WERI-Rb-1 (cell line): ENCODE results near the gene MGAT1.
"Not testable (repeated sequence)": the region's sequence is repeated elsewhere in the genome, so short reads cannot be mapped to it uniquely, and the experiment has no call there.

ENCODE experiments used
- DNase-seq: peaks from one replicate; pipeline ENCODE4 v3.0.0-alpha.2; 2020
- H3K27ac ChIP-seq: fragments of 250-450 bp; sonication (Bioruptor Pico); 2 replicates; pipeline ENCODE4 v1.5.1; 2020; ENCODE audit warnings: mild to moderate bottlenecking, moderate library complexity
- H3K27me3 ChIP-seq: fragments of 250-450 bp; sonication (Bioruptor Pico); 2 replicates; pipeline ENCODE4 v1.5.1; 2021; ENCODE audit warnings: mild to moderate bottlenecking, low read depth, moderate library complexity; ENCODE audit not compliant: insufficient read depth, severe bottlenecking
- H3K36me3 ChIP-seq: fragments of 250-450 bp; sonication (Bioruptor Pico); 2 replicates; pipeline ENCODE4 v1.5.1; 2020; ENCODE audit warnings: mild to moderate bottlenecking, moderate library complexity
- H3K4me3 ChIP-seq: 2 replicates; pipeline ENCODE4 v1.5.1; 2011; ENCODE audit warnings: low read depth, mild to moderate bottlenecking, control low read depth, low read length
- H3K9me3 ChIP-seq: fragments of 250-450 bp; sonication (Bioruptor Pico); 2 replicates; pipeline ENCODE4 v1.5.1; 2021; ENCODE audit warnings: mild to moderate bottlenecking, moderate library complexity; ENCODE audit not compliant: severe bottlenecking
- TF ChIP-seq, protein P1 (sequence below): IDR thresholded peaks from 2 replicates; pipeline ENCODE4 v1.5.1; 2011; ENCODE audit warnings: low read depth, mild to moderate bottlenecking, control low read depth, inconsistent platforms, low read length

The MGAT1 gene

DNA sequence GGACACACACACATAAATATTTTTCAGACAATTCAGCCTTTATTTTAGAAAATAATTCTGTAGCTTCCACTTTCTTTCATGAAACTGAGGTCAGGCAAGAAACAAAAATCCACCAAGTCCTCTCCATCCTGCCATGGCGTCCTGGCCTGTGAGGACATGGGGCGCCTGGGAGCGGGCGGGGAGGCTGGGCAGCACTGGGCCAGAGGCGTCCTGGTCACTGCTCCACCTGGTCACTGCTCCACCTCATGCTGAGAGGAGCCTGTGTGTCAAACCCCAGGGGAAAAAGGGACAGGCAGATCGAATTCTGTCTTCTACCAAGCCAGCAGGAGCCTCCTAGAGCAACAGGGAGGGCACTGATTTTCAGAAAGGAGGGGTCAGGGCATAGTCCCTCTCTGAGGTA lies 12.1 kb downstream of the MGAT1 start:
- TF ChIP-seq, protein P1, sequence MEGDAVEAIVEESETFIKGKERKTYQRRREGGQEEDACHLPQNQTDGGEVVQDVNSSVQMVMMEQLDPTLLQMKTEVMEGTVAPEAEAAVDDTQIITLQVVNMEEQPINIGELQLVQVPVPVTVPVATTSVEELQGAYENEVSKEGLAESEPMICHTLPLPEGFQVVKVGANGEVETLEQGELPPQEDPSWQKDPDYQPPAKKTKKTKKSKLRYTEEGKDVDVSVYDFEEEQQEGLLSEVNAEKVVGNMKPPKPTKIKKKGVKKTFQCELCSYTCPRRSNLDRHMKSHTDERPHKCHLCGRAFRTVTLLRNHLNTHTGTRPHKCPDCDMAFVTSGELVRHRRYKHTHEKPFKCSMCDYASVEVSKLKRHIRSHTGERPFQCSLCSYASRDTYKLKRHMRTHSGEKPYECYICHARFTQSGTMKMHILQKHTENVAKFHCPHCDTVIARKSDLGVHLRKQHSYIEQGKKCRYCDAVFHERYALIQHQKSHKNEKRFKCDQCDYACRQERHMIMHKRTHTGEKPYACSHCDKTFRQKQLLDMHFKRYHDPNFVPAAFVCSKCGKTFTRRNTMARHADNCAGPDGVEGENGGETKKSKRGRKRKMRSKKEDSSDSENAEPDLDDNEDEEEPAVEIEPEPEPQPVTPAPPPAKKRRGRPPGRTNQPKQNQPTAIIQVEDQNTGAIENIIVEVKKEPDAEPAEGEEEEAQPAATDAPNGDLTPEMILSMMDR: no peak
- Histone ChIP-seq H3K27ac (no peak overlapping the region), H3K36me3 (no peaks in the 10 kb centered on the region), H3K4me3 (no peak overlapping the region), H3K9me3 (no peaks in the 10 kb centered on the region), H3K27me3 (no peaks in the 10 kb centered on the region)
- no peak for DNase-seq

DNA sequence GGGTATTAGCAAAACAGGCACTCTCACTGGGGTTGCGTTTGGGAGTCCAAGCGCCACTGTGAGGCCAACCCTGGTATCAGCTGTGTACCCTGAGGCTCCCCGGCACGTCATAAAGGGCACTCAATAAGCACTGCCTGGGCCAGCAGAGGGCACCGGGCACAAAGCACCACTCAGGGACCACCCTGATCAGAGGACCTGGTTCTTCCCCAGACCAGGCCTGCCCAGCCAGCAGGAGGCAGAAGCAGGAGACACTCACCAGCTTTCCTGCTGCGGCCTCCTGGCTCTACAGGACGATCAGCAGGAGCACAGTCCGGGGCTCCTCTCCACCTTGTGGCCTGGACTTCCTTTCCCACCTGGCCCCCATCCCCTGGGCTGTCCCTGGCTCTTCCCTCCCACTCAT lies 12.6 kb downstream of the MGAT1 start:
- H3K27ac ChIP-seq: no peak overlapping the region
- no peak overlapping the region for H3K4me3 ChIP-seq
- DNase-seq: peak; percentile 36
- H3K9me3 ChIP-seq: no peaks in the 10 kb centered on the region
- TF ChIP-seq, protein P1: peak; percentile 42; the same call in 1 of the 2 replicates
- H3K36me3 ChIP-seq: no peaks in the 10 kb centered on the region
- no peaks in the 10 kb centered on the region for H3K27me3 ChIP-seq

DNA sequence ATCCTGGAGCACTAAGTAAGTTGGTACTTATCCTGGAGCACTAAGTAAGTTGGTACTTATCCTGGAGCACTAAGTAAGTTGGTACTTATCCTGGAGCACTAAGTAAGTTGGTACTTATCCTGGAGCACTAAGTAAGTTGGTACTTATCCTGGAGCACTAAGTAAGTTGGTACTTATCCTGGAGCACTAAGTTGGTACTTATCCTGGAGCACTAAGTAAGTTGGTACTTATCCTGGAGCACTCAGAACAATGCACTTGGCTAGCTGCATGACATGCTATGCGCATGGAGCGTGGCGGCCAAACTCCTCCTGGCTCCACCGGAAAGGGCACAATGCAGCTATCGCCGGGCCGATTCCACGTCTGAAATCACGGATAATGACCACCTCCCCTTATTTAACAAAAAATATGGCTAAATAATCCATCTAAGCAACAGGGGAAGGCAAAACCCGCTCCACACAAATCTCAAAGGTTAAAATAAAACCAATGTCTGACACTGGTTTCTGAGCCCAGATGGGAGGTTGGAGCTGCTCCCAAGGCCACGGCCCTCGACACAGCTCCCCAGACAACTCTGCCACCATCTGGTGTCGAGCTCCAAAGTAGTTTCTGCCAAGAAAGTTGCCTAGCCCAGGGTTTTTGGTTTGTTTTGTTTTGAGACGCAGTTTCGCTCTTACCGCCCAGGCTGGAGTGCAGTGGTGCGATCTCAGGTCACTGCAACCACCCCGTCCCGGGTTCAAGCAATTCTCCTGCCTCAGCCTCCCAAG lies 13.8 kb downstream of the MGAT1 start:
- H3K36me3 ChIP-seq: not testable (repeated sequence)

DNA sequence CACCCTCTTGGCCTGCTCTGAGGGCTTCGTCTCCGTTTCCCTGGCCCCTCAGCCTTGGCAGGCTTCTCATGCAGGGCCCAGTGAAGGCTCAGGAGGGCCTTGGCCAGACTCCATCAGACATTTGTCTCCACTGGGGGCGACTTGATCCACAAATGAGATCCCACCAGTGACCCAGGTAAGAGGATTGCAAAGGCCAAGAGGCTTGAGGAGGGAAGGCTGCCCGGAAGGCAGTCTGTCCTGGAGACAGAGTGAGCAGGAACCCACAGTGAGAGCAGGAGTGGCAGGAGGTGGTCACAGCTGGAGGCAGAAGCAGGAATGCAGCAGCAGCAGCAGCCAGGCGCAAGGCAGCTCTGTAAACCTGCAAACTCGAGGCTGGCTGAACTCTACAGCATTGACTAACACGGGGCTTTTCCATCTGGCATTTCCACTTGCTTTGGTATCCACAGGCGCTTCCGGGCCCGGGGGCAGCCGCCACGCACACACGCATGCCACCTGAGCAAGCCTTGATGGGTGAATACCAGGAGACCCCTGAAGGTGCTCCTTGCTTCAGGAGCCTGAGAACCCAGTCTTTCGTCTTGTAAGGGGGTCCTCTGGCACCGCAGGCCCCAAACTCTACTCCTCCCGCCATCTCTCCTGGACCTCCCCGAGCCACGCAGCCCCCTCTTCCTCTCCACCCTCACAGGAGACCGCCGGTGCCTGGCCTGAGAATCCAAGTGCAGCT lies 14.7 kb downstream of the MGAT1 start:
- Histone ChIP-seq H3K9me3 (no peaks in the 10 kb centered on the region), H3K36me3 (no peaks in the 10 kb centered on the region), H3K27ac (peak overlapping the region; percentile 70), H3K4me3 (no peak overlapping the region), H3K27me3 (no peaks in the 10 kb centered on the region)
- peak; percentile 49 for DNase-seq
- TF ChIP-seq, protein P1: no peak

More for the DNA sequence above, 13.8 kb downstream of the MGAT1 start:
- not testable (repeated sequence) for H3K27ac ChIP-seq, H3K27me3 ChIP-seq, DNase-seq, H3K4me3 ChIP-seq, H3K9me3 ChIP-seq

DNA sequence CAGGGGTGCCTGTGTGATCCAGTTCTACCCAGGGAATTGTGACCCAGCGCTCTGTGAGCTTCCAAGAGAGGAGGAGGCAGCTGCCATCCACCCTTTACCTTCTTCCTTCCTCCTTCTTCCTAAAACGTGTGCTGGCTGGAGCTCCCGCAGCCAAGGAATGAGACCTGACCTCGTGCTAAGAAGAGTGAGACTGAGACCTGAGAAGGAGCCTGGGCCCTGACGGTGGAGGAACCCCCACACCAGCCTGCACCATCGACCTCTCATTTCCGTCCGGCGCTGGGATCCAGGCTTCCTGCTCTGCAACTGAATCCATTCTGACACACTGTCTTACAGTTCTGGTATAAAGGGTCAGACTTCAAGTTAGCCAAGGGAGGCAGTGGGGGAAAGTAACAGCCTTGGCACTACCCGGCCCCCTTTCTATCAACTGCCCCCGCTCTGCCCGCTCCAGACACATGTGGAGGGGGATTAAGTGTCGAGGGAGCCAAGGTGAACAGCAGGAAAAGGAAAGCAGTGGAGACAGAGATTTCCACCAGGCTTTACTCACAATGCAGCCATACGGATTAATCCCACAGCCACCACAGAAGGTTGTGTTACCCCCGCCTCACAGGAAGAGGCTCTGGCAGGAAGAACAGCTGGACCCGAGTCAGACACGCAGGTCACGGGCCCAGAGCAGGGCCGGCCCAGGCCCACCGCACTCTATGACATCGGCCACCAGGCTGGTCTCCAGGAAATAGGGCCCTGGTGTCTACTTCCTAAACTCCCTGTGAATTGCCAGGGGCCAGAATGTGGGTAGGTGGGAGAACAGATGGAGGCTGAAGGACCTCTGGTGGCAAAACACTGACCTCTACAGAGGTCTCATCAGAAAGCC lies 15.8 kb downstream of the MGAT1 start:
- Histone ChIP-seq H3K27ac (peak overlapping the region; percentile 70), H3K9me3 (no peaks in the 10 kb centered on the region), H3K36me3 (no peaks in the 10 kb centered on the region), H3K4me3 (no peak overlapping the region), H3K27me3 (no peaks in the 10 kb centered on the region)
- DNase-seq: peak; percentile 57
- TF ChIP-seq, protein P1: no peak

DNA sequence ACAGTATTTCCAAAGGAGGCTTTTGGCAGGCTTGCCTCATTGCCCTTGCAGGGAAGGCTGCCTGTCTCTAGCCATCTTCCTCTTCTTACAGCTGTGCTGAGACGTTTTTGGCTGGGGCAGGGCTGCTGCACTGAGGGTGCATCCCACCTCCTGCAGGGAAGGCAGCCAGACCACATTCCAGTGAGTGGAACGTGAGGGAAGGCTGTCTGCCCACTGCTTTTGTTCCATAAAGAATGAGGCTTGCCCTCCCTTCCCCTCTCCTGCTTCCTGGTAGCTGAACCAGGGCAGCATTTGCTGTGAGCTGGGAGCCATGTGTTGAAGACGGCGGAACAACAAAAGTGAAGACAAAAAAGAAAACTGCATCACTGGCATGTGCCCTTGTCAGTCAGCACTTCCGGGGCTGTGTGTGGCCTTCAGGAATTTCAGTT lies 16.8 kb downstream of the MGAT1 start:
- Histone ChIP-seq H3K27me3 (no peaks in the 10 kb centered on the region), H3K9me3 (no peaks in the 10 kb centered on the region), H3K27ac (no peak overlapping the region), H3K4me3 (no peak overlapping the region), H3K36me3 (no peaks in the 10 kb centered on the region)
- DNase-seq: no peak
- TF ChIP-seq, protein P1: no peak
